Germinal center (tissue), 1 donor: ENCODE data around the gene HCRTR2.

ENCODE experiments used
- DNase-seq: peaks from one replicate; pipeline ENCODE4 v3.0.0; 2012; ENCODE audit warnings: mixed read lengths, low spot score

HCRTR2 gene

GRCh38 chr6:55327169-55327568, 152.9 kb downstream of the HCRTR2 start, which contains the start of gene GFRAL:
Gene GFRAL, plus strand, starts transcription at chr6:55327469. Its CDS starts 86 bp downstream, at chr6:55327555.
- DNase-seq: no peak
